HUES64 (cell line): ENCODE results near the gene DUOXA1.

Source experiments
- H3K27ac ChIP-seq: 2 replicates; pipeline ENCODE4 v1.7.0; 2013; ENCODE audit warnings: low read depth, low read length, inconsistent platforms
- H3K27me3 ChIP-seq: 2 replicates; pipeline ENCODE4 v1.6.1; 2013; ENCODE audit warnings: mild to moderate bottlenecking, low read length; ENCODE audit not compliant: insufficient read depth
- H3K36me3 ChIP-seq: 2 replicates; pipeline ENCODE4 v1.6.1; 2013; ENCODE audit warnings: mild to moderate bottlenecking, low read length; ENCODE audit not compliant: insufficient read depth
- H3K4me1 ChIP-seq: 2 replicates; pipeline ENCODE4 v1.6.1; 2013; ENCODE audit warnings: mild to moderate bottlenecking, low read length, moderate library complexity; ENCODE audit not compliant: insufficient read depth
- H3K4me3 ChIP-seq: 2 replicates; pipeline ENCODE4 v1.5.1; 2013; ENCODE audit warnings: mild to moderate bottlenecking, low read length, moderate library complexity
- H3K9ac ChIP-seq: 2 replicates; pipeline ENCODE4 v1.6.1; 2013; ENCODE audit warnings: mild to moderate bottlenecking, low read depth, low read length
- H3K9me3 ChIP-seq: 2 replicates; pipeline ENCODE4 v1.6.1; 2013; ENCODE audit warnings: low read depth, low read length; ENCODE audit not compliant: insufficient read depth
- WGBS: fragments of 150-250, 120-280 bp; methylation state at CpG from one replicate; pipeline ENCODE4 v1.1.7; 2013; ENCODE audit warnings: missing lambda C conversion rate; 5-methylcytosine and 5-hydroxymethylcytosine counted together

DUOXA1 gene

DNA sequence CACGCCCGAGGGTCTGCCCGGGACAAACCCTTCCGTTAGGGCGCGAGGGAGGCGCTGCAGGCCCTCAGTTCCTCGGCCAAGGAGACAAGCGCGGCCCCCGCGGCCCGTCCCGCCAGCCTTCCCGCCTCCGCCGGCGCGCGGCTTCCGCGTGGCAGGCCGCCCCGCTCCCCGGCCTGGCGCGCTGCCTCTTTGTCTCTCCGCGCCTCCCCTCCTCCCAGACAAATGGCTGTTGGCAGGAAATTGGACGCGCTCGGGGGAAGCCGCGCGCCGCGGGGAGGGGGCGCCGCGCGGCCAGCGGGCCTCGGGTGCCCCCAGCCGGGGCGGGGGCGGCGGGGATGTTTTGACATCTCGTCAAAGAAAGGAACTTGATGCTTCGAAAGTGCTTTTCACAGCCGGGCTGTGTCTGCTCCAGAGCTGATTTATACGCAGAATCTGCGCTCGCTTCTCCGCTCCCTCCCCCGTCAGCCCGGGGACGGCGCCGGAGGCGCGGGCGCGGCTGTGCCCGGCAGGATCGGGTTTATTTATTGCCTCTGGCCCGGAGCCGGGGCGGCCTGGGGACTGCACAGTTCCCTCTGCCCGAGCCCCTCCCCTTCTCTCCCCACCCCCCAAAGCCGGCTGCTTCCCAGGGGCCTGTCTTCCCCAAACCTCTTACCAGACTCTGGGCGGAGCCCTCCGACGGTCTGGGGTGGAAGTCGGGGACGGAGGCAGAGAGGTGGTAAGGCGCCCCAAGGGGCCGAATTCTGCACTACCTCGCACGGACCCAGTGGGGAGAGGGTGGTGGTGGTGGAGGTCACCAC is 37.4 kb upstream of the DUOXA1 start:
- Histone ChIP-seq H3K27me3 (no peaks in the 10 kb centered on the region), H3K9ac (peak overlapping the region; percentile 97), H3K36me3 (0 out of 2 replicates have a peak, but pooled peaks cover 4% of the 10 kb centered on the region), H3K4me1 (peaks cover 19% of the 10 kb centered on the region), H3K27ac (peak overlapping the region; percentile 96), H3K4me3 (peak overlapping the region; percentile 73), H3K9me3 (no peaks in the 10 kb centered on the region)
- WGBS = under 1% methylated on average over 79 of the region's 79 CpGs

DNA sequence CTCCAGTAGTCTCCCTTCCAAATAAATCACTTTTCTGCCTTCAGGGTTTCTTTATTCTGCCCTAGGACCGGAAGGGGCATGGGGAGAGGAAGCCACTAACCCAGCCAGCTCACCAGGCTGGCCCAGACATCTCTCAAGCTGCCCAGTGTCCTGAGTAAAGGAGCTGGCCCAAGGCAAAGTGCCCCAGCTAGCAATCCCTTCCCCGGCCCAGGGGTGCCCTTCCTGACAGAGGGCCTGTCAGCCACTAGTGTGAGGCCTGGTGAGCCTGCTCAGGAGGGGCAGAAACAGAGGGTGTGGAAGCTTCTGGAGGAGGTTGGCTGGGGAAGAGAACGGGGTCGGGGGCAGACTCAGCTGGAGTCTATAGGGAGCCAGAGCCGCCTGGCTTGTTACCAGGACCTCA is 35.9 kb upstream of the DUOXA1 start:
- Histone ChIP-seq H3K4me1 (peaks cover 19% of the 10 kb centered on the region), H3K27ac (no peak overlapping the region), H3K27me3 (no peaks in the 10 kb centered on the region), H3K9me3 (no peaks in the 10 kb centered on the region), H3K36me3 (no peaks in the 10 kb centered on the region), H3K9ac (no peak overlapping the region), H3K4me3 (no peak overlapping the region)
- WGBS = 91% methylated on average over 4 of the region's 5 CpGs

DNA sequence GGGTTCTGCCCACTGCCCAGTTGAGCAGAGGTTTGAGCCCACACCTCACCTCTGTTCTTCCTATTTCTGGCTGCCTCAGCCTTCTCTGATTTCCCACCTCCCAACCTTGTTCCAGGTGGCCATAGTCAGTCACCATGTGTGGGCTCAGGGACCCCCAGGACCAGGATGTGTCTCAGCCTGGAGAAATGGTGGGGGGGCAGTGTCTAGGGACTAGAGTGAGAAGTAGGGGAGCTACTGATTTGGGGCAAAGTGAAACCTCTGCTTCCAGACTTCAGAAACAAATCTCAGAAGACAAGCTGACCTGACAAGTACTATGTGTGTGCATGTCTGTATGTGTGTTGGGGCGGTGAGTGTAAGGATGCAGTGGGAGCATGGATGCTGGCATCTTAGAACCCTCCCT is 35.2 kb upstream of the DUOXA1 start:
- Histone ChIP-seq H3K9me3 (no peaks in the 10 kb centered on the region), H3K36me3 (no peaks in the 10 kb centered on the region), H3K9ac (no peak overlapping the region), H3K27me3 (no peaks in the 10 kb centered on the region), H3K27ac (no peak overlapping the region), H3K4me1 (peaks cover 14% of the 10 kb centered on the region), H3K4me3 (no peak overlapping the region)
- no CpG with 5 or more reads among the region's 1 CpG for WGBS

DNA sequence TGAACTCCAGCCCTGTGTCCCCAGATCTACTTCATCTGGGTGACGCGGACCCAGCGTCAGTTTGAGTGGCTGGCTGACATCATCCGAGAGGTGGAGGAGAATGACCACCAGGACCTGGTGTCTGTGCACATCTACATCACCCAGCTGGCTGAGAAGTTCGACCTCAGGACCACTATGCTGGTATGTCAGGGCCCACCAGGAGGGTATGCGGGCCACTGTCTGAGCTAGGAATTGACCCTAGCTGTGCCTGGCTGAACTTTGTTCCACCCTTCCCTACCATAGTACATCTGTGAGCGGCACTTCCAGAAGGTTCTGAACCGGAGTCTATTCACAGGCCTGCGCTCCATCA is 33.8 kb upstream of the DUOXA1 start:
- no peaks in the 10 kb centered on the region for H3K27me3 ChIP-seq
- no peak overlapping the region for H3K4me3 ChIP-seq
- 83% methylated on average over 9 of the region's 9 CpGs for WGBS

DNA sequence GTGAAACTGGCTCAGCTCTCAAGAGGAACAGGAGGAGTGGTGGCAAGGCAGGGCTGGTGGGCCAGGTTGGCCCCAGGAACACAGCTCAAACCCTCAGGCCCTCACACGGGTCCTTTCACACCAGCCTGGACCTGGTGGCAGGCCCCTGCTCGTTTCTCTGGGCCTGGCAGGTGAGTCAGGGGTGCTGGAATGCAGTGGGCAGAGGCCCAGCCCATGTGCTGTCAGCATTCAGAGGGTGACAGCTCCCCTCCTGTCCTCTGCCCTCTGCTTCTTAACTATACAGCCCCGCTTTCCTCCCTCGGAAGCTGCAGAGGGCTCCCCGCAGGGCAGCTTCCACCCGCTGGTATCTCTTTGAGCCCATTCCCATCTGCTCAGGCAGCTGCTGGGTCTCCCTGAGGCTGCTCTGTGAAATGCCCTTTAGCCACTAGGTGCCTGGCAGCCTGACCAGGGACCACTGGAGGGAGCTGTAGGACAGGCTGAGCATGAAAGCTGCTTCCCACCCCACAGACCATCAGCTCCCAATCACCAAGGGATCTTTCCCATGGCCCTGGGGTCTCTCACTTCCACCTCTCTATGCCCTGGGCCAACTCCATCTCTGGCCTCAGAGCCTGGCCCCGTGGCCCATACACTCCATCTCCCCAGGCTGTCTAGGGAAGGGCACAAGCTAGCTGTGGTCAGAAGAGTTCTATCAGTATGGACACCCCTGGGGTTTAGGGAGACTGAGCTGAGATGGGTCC is 33.3 kb upstream of the DUOXA1 start:
- H3K9ac ChIP-seq = no peak overlapping the region
- no peaks in the 10 kb centered on the region for H3K27me3 ChIP-seq
- peaks cover 5% of the 10 kb centered on the region for H3K4me1 ChIP-seq
- 12% methylated on average over 7 of the region's 7 CpGs for WGBS
- no peaks in the 10 kb centered on the region for H3K9me3 ChIP-seq
- no peak overlapping the region for H3K4me3 ChIP-seq
- no peak overlapping the region for H3K27ac ChIP-seq
- H3K36me3 ChIP-seq = no peaks in the 10 kb centered on the region

More for the DNA sequence above, 33.8 kb upstream of the DUOXA1 start:
- no peak overlapping the region for H3K9ac ChIP-seq
- no peak overlapping the region for H3K27ac ChIP-seq
- H3K9me3 ChIP-seq = no peaks in the 10 kb centered on the region
- H3K4me1 ChIP-seq = peaks cover 6% of the 10 kb centered on the region
- no peaks in the 10 kb centered on the region for H3K36me3 ChIP-seq

DNA sequence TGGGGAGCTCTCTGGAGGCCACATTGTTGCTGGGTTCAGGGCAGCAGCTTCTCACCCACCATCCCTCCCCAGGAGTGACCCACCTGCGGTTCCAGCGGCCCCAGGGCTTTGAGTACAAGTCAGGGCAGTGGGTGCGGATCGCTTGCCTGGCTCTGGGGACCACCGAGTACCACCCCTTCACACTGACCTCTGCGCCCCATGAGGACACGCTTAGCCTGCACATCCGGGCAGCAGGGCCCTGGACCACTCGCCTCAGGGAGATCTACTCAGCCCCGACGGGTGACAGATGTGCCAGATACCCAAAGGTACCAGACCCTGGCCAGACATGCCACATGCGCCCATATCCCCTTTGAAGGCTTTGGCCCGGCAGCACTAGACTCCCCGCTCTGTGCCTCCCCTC is 32.0 kb upstream of the DUOXA1 start:
- Histone ChIP-seq H3K27ac (no peak overlapping the region), H3K36me3 (no peaks in the 10 kb centered on the region), H3K4me3 (no peak overlapping the region), H3K9me3 (no peaks in the 10 kb centered on the region), H3K4me1 (peaks cover 8% of the 10 kb centered on the region), H3K9ac (no peak overlapping the region), H3K27me3 (no peaks in the 10 kb centered on the region)
- WGBS = 94% methylated on average over 14 of the region's 14 CpGs

DNA sequence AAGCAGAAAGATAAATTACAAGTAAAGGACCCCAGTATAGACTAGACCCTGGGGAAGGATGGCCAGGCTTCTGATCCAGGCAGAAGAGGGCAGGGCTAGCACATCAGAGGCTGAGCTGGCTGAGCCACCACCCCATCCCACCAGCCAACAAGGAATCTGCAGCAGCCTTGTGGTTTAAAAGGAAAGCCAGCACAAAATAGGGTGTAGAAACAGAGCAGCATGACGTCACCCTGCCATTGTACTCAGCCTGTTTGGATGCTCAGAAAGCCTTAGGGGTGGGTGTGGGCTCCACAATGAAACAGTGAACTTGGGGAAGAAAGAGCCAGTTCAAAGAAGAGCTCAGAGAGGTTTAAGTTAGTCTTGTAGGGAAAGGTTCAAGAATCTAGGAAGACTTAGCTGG is 28.3 kb upstream of the DUOXA1 start:
- WGBS = 25% methylated on average over 1 of the region's 1 CpG
- Histone ChIP-seq H3K4me3 (no peak overlapping the region), H3K9me3 (no peaks in the 10 kb centered on the region), H3K4me1 (peaks cover 8% of the 10 kb centered on the region), H3K9ac (no peak overlapping the region), H3K36me3 (no peaks in the 10 kb centered on the region), H3K27me3 (no peaks in the 10 kb centered on the region), H3K27ac (no peak overlapping the region)

DNA sequence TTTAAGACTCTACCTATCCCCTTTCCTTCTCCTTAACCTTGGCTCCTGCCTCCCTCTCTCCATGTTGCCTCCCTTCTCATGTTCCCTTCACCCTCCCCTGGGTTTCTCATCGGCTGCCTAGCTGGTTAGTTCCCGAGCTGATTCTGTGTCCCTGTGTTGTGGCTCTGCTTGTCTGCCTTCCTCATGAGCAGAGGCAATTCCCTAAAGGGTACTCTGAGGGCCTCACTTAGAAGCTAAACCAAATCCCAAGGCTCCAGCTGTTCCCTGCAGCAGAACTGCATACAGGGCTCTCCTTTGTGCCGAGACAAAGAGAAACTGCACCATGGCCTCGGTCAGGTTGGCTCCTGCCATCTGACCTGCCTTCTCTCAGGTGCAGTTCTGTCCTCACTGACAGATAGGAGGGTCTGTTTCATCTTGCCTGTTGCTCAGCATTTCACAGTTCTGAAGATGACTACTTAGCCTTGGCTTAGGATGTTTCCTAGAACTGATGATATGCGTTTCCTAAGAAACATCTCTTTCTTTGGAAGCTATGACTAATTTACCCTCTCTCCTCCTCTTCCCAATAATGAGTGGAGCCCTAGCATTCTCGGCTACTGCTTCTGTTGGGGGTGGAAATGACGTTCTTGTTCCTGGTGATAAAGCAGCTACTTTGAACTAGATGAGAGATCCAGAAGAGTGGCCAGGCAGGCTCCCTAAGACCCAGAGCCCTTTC is 27.2 kb upstream of the DUOXA1 start:
- Histone ChIP-seq H3K4me3 (no peak overlapping the region), H3K27me3 (no peaks in the 10 kb centered on the region), H3K36me3 (no peaks in the 10 kb centered on the region), H3K4me1 (peaks cover 8% of the 10 kb centered on the region), H3K27ac (no peak overlapping the region), H3K9ac (no peak overlapping the region), H3K9me3 (no peaks in the 10 kb centered on the region)
- 76% methylated on average over 7 of the region's 7 CpGs for WGBS

DNA sequence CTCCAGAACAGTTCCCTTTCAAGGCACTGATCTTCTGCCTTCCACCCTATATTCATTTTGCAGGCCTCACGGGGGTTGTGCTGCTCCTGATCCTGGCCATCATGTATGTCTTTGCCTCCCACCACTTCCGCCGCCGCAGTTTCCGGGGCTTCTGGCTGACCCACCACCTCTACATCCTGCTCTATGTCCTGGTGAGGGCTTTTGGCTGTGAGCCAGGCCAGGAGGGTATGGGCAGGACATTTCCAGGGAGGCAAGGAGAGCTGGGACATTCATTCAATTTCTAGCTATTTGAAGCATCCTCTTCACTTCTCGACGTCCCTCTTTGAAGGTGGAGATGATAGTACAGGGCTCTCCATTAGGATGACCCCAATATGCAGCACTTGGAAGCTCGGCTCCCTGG is 26.1 kb upstream of the DUOXA1 start:
- Histone ChIP-seq H3K9me3 (no peaks in the 10 kb centered on the region), H3K27me3 (no peaks in the 10 kb centered on the region), H3K27ac (no peak overlapping the region), H3K4me1 (peaks cover 8% of the 10 kb centered on the region), H3K9ac (no peak overlapping the region), H3K36me3 (no peaks in the 10 kb centered on the region), H3K4me3 (no peak overlapping the region)
- WGBS = 97% methylated on average over 8 of the region's 8 CpGs

DNA sequence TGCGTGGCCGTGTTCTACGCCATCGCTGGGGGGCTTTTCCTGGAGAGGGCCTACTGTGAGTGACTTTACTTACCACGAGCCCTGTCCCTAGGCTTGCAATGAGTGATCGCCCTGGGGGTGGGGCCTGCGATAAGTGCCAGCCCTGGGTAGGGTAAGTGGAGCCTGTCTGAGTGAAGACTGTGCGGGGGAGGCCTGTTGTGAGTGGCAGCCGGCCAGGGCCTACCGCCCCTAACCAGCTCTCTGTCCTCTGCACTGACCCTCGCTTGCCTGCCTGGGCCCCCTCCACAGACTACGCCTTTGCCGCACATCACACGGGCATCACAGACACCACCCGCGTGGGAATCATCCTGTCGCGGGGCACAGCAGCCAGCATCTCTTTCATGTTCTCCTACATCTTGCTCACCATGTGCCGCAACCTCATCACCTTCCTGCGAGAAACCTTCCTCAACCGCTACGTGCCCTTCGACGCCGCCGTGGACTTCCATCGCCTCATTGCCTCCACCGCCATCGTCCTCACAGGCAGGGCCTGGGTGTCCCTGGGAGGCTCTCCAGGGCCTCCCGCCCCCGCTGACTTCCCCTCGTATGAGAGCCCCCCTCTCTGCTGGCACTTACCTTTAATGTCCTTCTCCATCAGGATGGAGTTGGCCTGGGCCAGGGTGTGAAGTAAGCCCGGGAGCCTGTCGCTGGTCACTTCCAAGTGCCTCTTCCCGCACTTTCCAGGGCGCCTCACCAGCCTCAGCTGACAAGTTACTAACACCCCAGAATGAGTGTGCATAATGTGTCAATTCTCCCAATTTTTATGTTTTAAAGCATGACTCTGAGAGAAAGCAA is 22.5 kb upstream of the DUOXA1 start:
- no peak overlapping the region for H3K9ac ChIP-seq
- no peak overlapping the region for H3K27ac ChIP-seq
- no peaks in the 10 kb centered on the region for H3K9me3 ChIP-seq
- H3K4me3 ChIP-seq = no peak overlapping the region
- WGBS = 96% methylated on average over 36 of the region's 36 CpGs
- H3K27me3 ChIP-seq = no peaks in the 10 kb centered on the region; the same call in 1 of the 2 replicates
- peaks cover 9% of the 10 kb centered on the region for H3K4me1 ChIP-seq
- no peaks in the 10 kb centered on the region for H3K36me3 ChIP-seq
